ENCODE measurements around the gene ARHGEF17. TPM values are rescaled to one million over a fixed set of nuclear protein-coding genes. Genes with fewer than 3 reads are reported as not detected.
A peak's percentile ranks its signal among the peaks of the same experiment; 100 is the strongest.

ARHGEF17 gene, protein sequence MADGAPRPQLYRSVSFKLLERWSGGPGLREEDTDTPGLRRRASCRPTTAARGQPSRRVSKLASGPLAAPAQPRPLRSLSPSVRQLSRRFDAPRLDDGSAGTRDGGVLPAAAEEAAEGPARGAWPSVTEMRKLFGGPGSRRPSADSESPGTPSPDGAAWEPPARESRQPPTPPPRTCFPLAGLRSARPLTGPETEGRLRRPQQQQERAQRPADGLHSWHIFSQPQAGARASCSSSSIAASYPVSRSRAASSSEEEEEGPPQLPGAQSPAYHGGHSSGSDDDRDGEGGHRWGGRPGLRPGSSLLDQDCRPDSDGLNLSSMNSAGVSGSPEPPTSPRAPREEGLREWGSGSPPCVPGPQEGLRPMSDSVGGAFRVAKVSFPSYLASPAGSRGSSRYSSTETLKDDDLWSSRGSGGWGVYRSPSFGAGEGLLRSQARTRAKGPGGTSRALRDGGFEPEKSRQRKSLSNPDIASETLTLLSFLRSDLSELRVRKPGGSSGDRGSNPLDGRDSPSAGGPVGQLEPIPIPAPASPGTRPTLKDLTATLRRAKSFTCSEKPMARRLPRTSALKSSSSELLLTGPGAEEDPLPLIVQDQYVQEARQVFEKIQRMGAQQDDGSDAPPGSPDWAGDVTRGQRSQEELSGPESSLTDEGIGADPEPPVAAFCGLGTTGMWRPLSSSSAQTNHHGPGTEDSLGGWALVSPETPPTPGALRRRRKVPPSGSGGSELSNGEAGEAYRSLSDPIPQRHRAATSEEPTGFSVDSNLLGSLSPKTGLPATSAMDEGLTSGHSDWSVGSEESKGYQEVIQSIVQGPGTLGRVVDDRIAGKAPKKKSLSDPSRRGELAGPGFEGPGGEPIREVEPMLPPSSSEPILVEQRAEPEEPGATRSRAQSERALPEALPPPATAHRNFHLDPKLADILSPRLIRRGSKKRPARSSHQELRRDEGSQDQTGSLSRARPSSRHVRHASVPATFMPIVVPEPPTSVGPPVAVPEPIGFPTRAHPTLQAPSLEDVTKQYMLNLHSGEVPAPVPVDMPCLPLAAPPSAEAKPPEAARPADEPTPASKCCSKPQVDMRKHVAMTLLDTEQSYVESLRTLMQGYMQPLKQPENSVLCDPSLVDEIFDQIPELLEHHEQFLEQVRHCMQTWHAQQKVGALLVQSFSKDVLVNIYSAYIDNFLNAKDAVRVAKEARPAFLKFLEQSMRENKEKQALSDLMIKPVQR (N-terminal part only)
- 0.11 TPM in 1 of 2 replicates, not detected in the other for total RNA-seq (2014; rRNA removed; shearing (Covaris generic); ENCODE audit: low replicate concordance)

DNA sequence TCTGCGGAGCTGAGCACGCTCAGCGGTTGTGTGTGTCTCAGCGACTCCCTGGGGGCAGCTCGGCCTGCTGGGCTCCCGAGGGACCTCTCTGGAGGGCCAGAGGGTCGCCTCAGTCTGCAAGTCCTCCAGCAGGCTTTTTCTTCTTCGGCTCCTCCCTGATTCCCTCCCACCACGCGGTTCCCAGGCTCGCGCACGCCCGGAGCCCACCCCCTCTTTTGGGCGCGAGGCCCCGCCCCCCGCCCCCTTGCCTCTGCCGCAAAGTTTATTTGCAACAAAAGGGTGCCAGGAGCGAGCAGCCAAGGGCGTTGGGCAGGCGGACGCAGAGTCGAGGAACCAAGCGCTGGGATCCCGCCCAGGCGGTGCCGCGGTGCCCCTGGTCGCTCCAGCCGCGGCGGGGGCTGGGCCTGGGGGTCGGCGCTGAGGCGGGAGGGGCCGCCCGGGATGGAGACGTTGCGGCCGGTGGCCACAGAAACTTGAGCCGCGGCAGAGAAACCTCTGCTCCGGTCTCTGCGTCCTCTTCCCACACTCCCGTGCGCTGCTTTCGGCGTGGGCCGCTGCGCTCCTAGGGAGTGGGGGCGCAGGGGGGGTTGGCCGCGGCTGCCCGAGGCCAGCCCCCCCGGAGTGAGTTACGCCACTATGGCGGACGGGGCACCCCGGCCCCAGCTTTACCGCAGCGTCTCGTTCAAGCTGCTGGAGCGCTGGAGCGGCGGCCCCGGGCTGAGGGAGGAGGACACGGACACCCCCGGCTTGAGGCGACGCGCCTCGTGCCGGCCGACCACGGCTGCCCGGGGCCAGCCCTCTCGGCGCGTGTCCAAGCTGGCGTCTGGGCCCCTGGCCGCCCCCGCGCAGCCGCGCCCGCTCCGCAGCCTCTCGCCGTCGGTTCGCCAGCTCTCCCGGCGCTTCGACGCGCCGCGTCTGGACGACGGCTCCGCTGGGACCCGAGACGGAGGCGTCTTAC, at the start of gene ARHGEF17:
Gene ARHGEF17 (plus strand): TSS at position 274 of the 958 bp plus-strand sequence. CDS start 363 bp downstream, at position 637.
- Histone ChIP-seq H3K27ac (ENCODE audit: low read length) (no peak within 1 kb of the TSS), H3K36me3 (ENCODE audit: insufficient read depth, low read length) (no peaks in the 10 kb centered on the region), H3K9me3 (ENCODE audit: low read length) (no peaks in the 10 kb centered on the region), H3K9me2 (replicated peaks; ENCODE audit: insufficient read depth, low read length) (no peaks in the 10 kb centered on the region), H3K4me3 (ENCODE audit: low read length) (peak within 1 kb of the TSS; percentile 88), H3K27me3 (ENCODE audit: low read length) (no peaks in the 10 kb centered on the region), H2AFZ (ENCODE audit: low read length) (peak within 1 kb of the TSS; percentile 99), H3K9ac (ENCODE audit: low read length) (peak within 1 kb of the TSS; percentile 68), H3K4me2 (ENCODE audit: low read depth, low read length, poor library complexity, severe bottlenecking) (peak within 1 kb of the TSS; percentile 99), H3K79me2 (ENCODE audit: low read length) (no peaks in the 10 kb centered on the region), H4K20me1 (ENCODE audit: insufficient read depth, low read depth, low read length) (no peaks in the 10 kb centered on the region), H3K4me1 (ENCODE audit: low read length) (peaks cover 14% of the 10 kb centered on the region)
- DNase-seq, result peak; percentile 81

DNA sequence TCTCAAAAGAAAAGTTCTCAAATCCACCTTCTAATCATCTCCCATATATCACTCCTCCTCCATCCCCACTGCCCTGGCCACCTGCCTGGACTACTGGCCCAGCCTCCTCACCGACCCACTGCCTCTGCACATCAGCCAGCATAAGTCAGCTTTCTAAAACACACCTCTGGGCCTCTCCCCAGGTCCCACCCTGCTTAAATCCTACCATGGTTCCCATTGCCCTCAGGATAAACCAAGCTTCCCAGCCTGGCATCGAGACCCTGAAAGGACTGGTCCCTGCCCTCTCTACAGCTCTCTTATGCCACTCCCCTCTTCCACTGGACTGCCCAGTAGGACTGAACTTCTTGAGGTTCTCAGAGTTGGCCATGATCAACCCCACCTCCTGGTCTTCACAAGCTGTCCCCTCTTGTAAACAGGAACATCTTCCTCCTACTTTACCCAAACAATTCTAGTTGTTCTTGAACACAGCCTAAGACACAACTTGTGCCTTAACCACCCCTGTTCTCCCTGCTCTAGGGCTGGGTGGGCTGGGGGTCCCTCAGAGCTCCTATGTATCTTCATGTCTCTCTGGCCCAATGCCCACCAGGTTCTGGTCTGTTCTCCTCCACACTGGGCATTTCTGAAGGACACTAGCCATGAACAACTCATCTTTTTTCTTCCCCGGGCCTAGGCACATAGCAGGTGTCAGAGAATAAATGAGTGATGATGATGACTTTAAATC, 48.5 kb upstream of the ARHGEF17 start:
- DNase-seq, result no peak
- Histone ChIP-seq H3K4me2 (ENCODE audit: low read depth, low read length, poor library complexity, severe bottlenecking) (no peak overlapping the region), H3K79me2 (ENCODE audit: low read length) (no peaks in the 10 kb centered on the region), H3K36me3 (ENCODE audit: insufficient read depth, low read length) (no peaks in the 10 kb centered on the region), H4K20me1 (ENCODE audit: insufficient read depth, low read depth, low read length) (no peaks in the 10 kb centered on the region), H2AFZ (ENCODE audit: low read length) (no peak overlapping the region), H3K27ac (ENCODE audit: low read length) (no peak overlapping the region), H3K27me3 (ENCODE audit: low read length) (no peaks in the 10 kb centered on the region), H3K9ac (ENCODE audit: low read length) (no peak overlapping the region), H3K4me3 (ENCODE audit: low read length) (no peak overlapping the region), H3K9me2 (replicated peaks; ENCODE audit: insufficient read depth, low read length) (no peaks in the 10 kb centered on the region), H3K4me1 (ENCODE audit: low read length) (no peaks in the 10 kb centered on the region), H3K9me3 (ENCODE audit: low read length) (no peaks in the 10 kb centered on the region)

DNA sequence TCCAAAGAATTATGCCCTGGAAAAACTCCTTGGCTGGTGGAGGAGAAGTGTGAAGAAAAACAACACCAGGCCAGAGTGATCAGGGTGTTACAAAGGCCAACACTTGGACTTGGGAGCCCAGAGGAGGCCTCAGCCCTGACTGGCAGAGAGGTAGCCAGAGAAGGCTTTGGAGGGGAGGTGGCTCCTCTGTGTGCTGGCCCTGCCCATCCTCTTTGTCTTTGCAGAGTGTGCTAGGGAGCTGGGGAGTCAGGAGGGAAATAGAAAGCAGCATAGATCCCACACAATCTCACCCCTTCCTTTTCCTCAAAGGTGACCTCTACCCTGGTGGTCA, 48.0 kb upstream of the ARHGEF17 start:
- no peak overlapping the region for H3K4me3 ChIP-seq (ENCODE audit: low read length)
- no peak overlapping the region for H3K4me2 ChIP-seq (ENCODE audit: low read depth, low read length, poor library complexity, severe bottlenecking)
- no peaks in the 10 kb centered on the region for H3K4me1 ChIP-seq (ENCODE audit: low read length)
- H4K20me1 ChIP-seq (ENCODE audit: insufficient read depth, low read depth, low read length), result no peaks in the 10 kb centered on the region
- no peak for DNase-seq
- H3K9me3 ChIP-seq (ENCODE audit: low read length), result no peaks in the 10 kb centered on the region
- H3K27me3 ChIP-seq (ENCODE audit: low read length), result no peaks in the 10 kb centered on the region
- H2AFZ ChIP-seq (ENCODE audit: low read length), result no peak overlapping the region
- no peaks in the 10 kb centered on the region for H3K9me2 ChIP-seq (replicated peaks; ENCODE audit: insufficient read depth, low read length)
- no peak overlapping the region for H3K9ac ChIP-seq (ENCODE audit: low read length)
- H3K79me2 ChIP-seq (ENCODE audit: low read length), result no peaks in the 10 kb centered on the region
- no peaks in the 10 kb centered on the region for H3K36me3 ChIP-seq (ENCODE audit: insufficient read depth, low read length)
- no peak overlapping the region for H3K27ac ChIP-seq (ENCODE audit: low read length)

DNA sequence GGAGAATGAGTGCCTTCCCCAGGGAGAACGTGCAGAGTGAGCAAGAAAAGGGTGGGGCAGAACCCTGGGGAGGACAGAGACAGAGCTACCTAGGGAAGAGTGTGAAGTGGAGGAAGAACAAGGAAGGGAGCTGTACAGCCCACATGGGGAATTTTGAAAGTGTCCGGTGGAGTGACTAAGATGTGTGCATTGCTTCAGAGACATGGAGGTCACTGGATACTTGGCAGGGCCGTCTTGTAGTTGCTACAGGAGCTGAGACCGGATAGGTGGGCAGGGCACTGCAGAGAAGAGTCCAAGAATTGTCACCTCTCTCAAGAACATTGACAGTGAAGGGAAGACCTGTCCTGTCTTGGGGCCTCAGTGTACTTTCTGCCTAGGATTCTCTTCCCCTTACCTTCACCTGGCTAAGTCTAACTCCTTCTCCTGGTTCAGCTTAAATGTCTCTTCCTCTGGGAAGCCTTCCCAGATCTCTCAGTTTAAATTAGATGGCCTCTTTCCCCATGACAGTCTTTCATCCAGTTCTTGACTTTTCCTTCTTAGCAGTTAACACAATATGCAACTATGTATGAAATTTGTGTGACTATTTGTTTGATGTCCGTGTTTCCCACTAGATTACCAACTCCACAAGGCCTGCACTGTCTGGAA, 45.1 kb upstream of the ARHGEF17 start:
- no peaks in the 10 kb centered on the region for H3K27me3 ChIP-seq (ENCODE audit: low read length)
- H3K9me3 ChIP-seq (ENCODE audit: low read length), result no peaks in the 10 kb centered on the region
- H2AFZ ChIP-seq (ENCODE audit: low read length), result no peak overlapping the region
- no peak overlapping the region for H3K4me2 ChIP-seq (ENCODE audit: low read depth, low read length, poor library complexity, severe bottlenecking)
- no peaks in the 10 kb centered on the region for H3K36me3 ChIP-seq (ENCODE audit: insufficient read depth, low read length)
- no peak for DNase-seq
- H3K79me2 ChIP-seq (ENCODE audit: low read length), result no peaks in the 10 kb centered on the region
- H3K27ac ChIP-seq (ENCODE audit: low read length), result no peak overlapping the region
- no peaks in the 10 kb centered on the region for H4K20me1 ChIP-seq (ENCODE audit: insufficient read depth, low read depth, low read length)
- no peaks in the 10 kb centered on the region for H3K9me2 ChIP-seq (replicated peaks; ENCODE audit: insufficient read depth, low read length)
- no peak overlapping the region for H3K9ac ChIP-seq (ENCODE audit: low read length)
- no peak overlapping the region for H3K4me3 ChIP-seq (ENCODE audit: low read length)
- no peaks in the 10 kb centered on the region for H3K4me1 ChIP-seq (ENCODE audit: low read length)

GRCh38 chr11:73263640-73264039, 44.4 kb upstream of the ARHGEF17 start:
- H3K79me2 ChIP-seq (ENCODE audit: low read length), result no peaks in the 10 kb centered on the region
- no peak overlapping the region for H3K4me3 ChIP-seq (ENCODE audit: low read length)
- no peaks in the 10 kb centered on the region for H3K9me2 ChIP-seq (replicated peaks; ENCODE audit: insufficient read depth, low read length)
- H2AFZ ChIP-seq (ENCODE audit: low read length), result no peak overlapping the region
- no peak for DNase-seq
- H3K4me2 ChIP-seq (ENCODE audit: low read depth, low read length, poor library complexity, severe bottlenecking), result no peak overlapping the region
- no peaks in the 10 kb centered on the region for H3K4me1 ChIP-seq (ENCODE audit: low read length)
- H3K27me3 ChIP-seq (ENCODE audit: low read length), result no peaks in the 10 kb centered on the region
- no peak overlapping the region for H3K27ac ChIP-seq (ENCODE audit: low read length)
- no peak overlapping the region for H3K9ac ChIP-seq (ENCODE audit: low read length)
- no peaks in the 10 kb centered on the region for H3K9me3 ChIP-seq (ENCODE audit: low read length)
- no peaks in the 10 kb centered on the region for H4K20me1 ChIP-seq (ENCODE audit: insufficient read depth, low read depth, low read length)
- no peaks in the 10 kb centered on the region for H3K36me3 ChIP-seq (ENCODE audit: insufficient read depth, low read length)

GRCh38 chr11:73265278-73265810, 42.7 kb upstream of the ARHGEF17 start:
- Histone ChIP-seq H3K27me3 (ENCODE audit: low read length) (no peaks in the 10 kb centered on the region), H3K9me3 (ENCODE audit: low read length) (no peaks in the 10 kb centered on the region), H3K4me1 (ENCODE audit: low read length) (peaks cover 4% of the 10 kb centered on the region; the same call in 1 of the 2 replicates), H2AFZ (ENCODE audit: low read length) (no peak overlapping the region), H3K4me3 (ENCODE audit: low read length) (no peak overlapping the region), H3K36me3 (ENCODE audit: insufficient read depth, low read length) (no peaks in the 10 kb centered on the region), H3K9ac (ENCODE audit: low read length) (no peak overlapping the region), H3K9me2 (replicated peaks; ENCODE audit: insufficient read depth, low read length) (no peaks in the 10 kb centered on the region), H3K27ac (ENCODE audit: low read length) (no peak overlapping the region), H3K79me2 (ENCODE audit: low read length) (no peaks in the 10 kb centered on the region), H4K20me1 (ENCODE audit: insufficient read depth, low read depth, low read length) (no peaks in the 10 kb centered on the region), H3K4me2 (ENCODE audit: low read depth, low read length, poor library complexity, severe bottlenecking) (no peak overlapping the region)
- no peak for DNase-seq
